Hepatocyte (in vitro differentiated cells): ENCODE measurements around the gene ZNF652.

Experiments
- EZH2 ChIP-seq: fragments of 200-600 bp; sonication (generic); IDR thresholded peaks from 2 replicates; pipeline ENCODE4 v1.6.1; 2016; ENCODE audit warnings: antibody characterized with exemption, mild to moderate bottlenecking, borderline replicate concordance
- EZH2phosphoT487 ChIP-seq: fragments of 200-600 bp; sonication (generic); IDR thresholded peaks from one replicate; pipeline ENCODE4 v1.6.1; 2018; ENCODE audit warnings: antibody characterized with exemption, mild to moderate bottlenecking, low read depth, moderate library complexity; ENCODE audit not compliant: unreplicated experiment, severe bottlenecking
- TF ChIP-seq, protein P1 (sequence below): fragments of 200-600 bp; sonication (generic); IDR thresholded peaks from 2 replicates; pipeline ENCODE4 v1.5.1; 2016; ENCODE audit warnings: antibody characterized with exemption, mild to moderate bottlenecking; ENCODE audit not compliant: poor library complexity

DNA sequence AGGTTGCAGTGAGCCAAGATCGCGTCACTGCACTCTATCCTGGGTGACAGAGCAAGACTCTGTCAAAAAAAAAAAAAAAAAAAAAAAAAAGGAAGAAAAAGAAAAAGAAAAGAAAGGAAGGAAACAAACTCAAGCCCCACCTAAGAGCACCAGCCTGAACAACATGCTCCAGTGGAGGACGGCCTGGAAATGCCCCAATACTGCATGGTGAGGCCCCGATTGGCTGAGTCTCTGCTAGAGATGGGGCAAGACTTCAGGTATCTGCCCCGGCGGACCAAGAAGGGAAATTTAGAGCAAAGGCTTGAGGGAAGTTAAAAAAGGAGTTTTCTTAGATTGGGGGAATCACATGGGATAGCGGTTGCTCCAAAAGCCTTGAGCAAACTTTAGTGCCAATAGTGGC is 10.4 kb upstream of the ZNF652 start:
- TF ChIP-seq, protein P1, sequence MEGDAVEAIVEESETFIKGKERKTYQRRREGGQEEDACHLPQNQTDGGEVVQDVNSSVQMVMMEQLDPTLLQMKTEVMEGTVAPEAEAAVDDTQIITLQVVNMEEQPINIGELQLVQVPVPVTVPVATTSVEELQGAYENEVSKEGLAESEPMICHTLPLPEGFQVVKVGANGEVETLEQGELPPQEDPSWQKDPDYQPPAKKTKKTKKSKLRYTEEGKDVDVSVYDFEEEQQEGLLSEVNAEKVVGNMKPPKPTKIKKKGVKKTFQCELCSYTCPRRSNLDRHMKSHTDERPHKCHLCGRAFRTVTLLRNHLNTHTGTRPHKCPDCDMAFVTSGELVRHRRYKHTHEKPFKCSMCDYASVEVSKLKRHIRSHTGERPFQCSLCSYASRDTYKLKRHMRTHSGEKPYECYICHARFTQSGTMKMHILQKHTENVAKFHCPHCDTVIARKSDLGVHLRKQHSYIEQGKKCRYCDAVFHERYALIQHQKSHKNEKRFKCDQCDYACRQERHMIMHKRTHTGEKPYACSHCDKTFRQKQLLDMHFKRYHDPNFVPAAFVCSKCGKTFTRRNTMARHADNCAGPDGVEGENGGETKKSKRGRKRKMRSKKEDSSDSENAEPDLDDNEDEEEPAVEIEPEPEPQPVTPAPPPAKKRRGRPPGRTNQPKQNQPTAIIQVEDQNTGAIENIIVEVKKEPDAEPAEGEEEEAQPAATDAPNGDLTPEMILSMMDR: no peak
- TF ChIP-seq EZH2phosphoT487 (no peak), EZH2 (no peak)
